Aorta (tissue), 5 donors: Measurements from ENCODE around the gene CHIA. TPM values are rescaled to one million over a fixed set of nuclear protein-coding genes. Genes with fewer than 3 reads are reported as not detected.
"Not testable (repeated sequence)": the region's sequence is repeated elsewhere in the genome, so short reads cannot be mapped to it uniquely, and the experiment has no call there.

ENCODE experiments used
- ATAC-seq: fragments of 200-7000 bp; cut with Tn5 transposase; one replicate; pipeline ENCODE4 v1.9.1; 2022; ENCODE audit warnings: moderate library complexity; ENCODE audit not compliant: low FRiP score
- DNase-seq, 2 donors: peaks; one replicate each; pipeline ENCODE4 v3.0.0-alpha.2; 2020
- H3K27ac ChIP-seq, 2 donors: one replicate each; pipeline ENCODE4 v1.5.1; 2013; ENCODE audit warnings: low read length in 2 of 2, mild to moderate bottlenecking in 2 of 2, moderate library complexity in 2 of 2, control low read depth in 1 of 2, inconsistent platforms in 1 of 2, low read depth in 1 of 2
- H3K27me3 ChIP-seq, 2 donors: one replicate each; pipeline ENCODE4 v1.6.1; 2013; ENCODE audit warnings: control low read depth in 1 of 2, low read length in 1 of 2, mild to moderate bottlenecking in 1 of 2, moderate library complexity in 1 of 2; ENCODE audit not compliant: insufficient read depth in 2 of 2, control insufficient read depth in 1 of 2
- H3K36me3 ChIP-seq, 2 donors: one replicate each; pipeline ENCODE4 v1.6.1; 2013; ENCODE audit warnings: control low read depth in 1 of 2, low read length in 1 of 2, mild to moderate bottlenecking in 1 of 2; ENCODE audit not compliant: insufficient read depth in 2 of 2, control insufficient read depth in 1 of 2
- H3K4me1 ChIP-seq, 2 donors: one replicate each; pipeline ENCODE4 v1.6.1; 2013; ENCODE audit warnings: low read length in 2 of 2, control low read depth in 1 of 2, mild to moderate bottlenecking in 1 of 2, moderate library complexity in 1 of 2; ENCODE audit not compliant: insufficient read depth in 2 of 2, control insufficient read depth in 1 of 2
- H3K4me3 ChIP-seq, 2 donors: one replicate each; pipeline ENCODE4 v1.5.1; 2013; ENCODE audit warnings: low read length in 2 of 2, control low read depth in 1 of 2, mild to moderate bottlenecking in 1 of 2
- H3K9me3 ChIP-seq: one replicate; pipeline ENCODE4 v1.6.1; 2013; ENCODE audit warnings: mild to moderate bottlenecking, low read length; ENCODE audit not compliant: control insufficient read depth
- WGBS, 2 donors: extraction: QIAGEN DNeasy Blood & Tissue Kit; methylation state at CpG; one replicate each; pipeline ENCODE4 v1.1.7; 2013; 5-methylcytosine and 5-hydroxymethylcytosine counted together
- intact Hi-C, 2 donors: fragments of 100-400 bp; cut with DNase I; formaldehyde crosslinking; loops; one replicate each; pipeline versions ENCODE4 v1.14.2 to v1.15.0; 2022
- polyA plus RNA-seq, 2 donors: library from polyadenylated mRNA; stranded (reverse); fragments of 200-250 nt; gene quantifications; one replicate each; pipeline ENCODE4 v1.2.3, GENCODE V29; 2013
- total RNA-seq, 2 donors: library from RNA; stranded (reverse); fragmentation: NEBNext Ultra II Directional; extraction: Animal tissue kit (Norgen Biotek cat#: 25700); gene quantifications; one replicate each; pipeline ENCODE4 v1.2.1, GENCODE V29; 2021
- donor health status: healthy with polysubstance abuse.
- donor health status: Bipolar disorder and iron deficiency.
- donor health status: DM: no; HTN: no; CAD: no.
- donor health status: DM: no; HTN: no; CAD: no.
- donor health status: DM: yes; HTN: yes; CAD: no.

The CHIA gene
- total and polyA plus RNA-seq, 4 donors, result 0.28 TPM; not detected in 3

GRCh38 chr1:111294390-111294789 is 3.7 kb downstream of the CHIA start:
- no peak overlapping the region for H3K4me3 ChIP-seq
- no peaks in the 10 kb centered on the region for H3K36me3 ChIP-seq
- peaks cover 2% of the 10 kb centered on the region for H3K9me3 ChIP-seq
- no peaks in the 10 kb centered on the region for H3K4me1 ChIP-seq
- no peak overlapping the region for H3K27ac ChIP-seq
- H3K27me3 ChIP-seq, result no peaks in the 10 kb centered on the region
- no peak for ATAC-seq
- intact Hi-C loops, result no loop called here
- DNase-seq, result no peak

GRCh38 chr1:111302374-111302773 is 11.7 kb downstream of the CHIA start:
- WGBS, 2 donors, result 80 to 81% methylated on average over 3 of the region's 3 CpGs
- no peak for DNase-seq
- Histone ChIP-seq H3K4me1 (no peaks in the 10 kb centered on the region), H3K27ac (no peak overlapping the region), H3K9me3 (peaks cover 2% of the 10 kb centered on the region), H3K36me3 (no peaks in the 10 kb centered on the region), H3K27me3 (peaks cover 0 to 1% of the 10 kb centered on the region in 2 donors), H3K4me3 (no peak overlapping the region)
- intact Hi-C loops, result no loop called here
- ATAC-seq, result no peak

DNA sequence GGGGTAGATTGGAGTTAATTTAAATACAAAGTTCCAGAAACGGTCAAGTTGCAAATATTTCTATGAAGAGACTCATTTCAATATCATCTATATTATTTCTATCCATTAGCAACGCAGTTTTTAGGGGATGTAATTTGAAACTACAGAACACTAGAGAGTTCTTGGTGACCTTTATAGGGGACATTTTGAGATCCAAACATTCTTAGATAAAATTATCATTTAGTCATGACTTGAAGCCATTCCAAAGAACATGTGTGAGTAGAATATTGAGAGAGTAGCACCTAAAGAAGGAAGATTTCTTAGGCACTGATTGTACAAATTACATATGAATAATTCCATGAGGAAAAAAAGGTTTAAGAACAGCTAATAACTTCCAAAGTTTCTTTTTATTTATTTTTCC is 19.0 kb downstream of the CHIA start:
- DNase-seq (no peak), ATAC-seq (no peak)
- H3K4me1 ChIP-seq, result no peaks in the 10 kb centered on the region
- H3K36me3 ChIP-seq, result no peaks in the 10 kb centered on the region
- no peak overlapping the region for H3K4me3 ChIP-seq
- intact Hi-C loops, result no loop called here
- H3K27ac ChIP-seq, result no peak overlapping the region
- H3K27me3 ChIP-seq, result peaks cover 0 to 1% of the 10 kb centered on the region in 2 donors
- peaks cover 2% of the 10 kb centered on the region for H3K9me3 ChIP-seq
- 38 to 65% methylated on average over 2 of the region's 2 CpGs for WGBS, 2 donors

DNA sequence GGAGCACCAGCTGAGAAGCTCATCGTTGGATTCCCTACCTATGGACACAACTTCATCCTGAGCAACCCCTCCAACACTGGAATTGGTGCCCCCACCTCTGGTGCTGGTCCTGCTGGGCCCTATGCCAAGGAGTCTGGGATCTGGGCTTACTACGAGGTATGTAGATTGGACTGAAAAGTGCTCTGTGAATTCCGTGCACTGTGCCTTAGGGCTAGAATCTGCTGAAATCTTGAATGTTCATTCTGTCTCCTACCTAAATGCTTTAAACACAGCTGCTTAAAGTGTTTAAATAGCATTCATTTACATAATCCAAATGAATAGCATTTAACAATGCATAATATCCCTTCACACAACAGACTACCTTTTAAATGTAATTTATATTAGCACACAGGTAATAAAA is 27.9 kb downstream of the CHIA start:
- Histone ChIP-seq H3K4me1 (no peaks in the 10 kb centered on the region), H3K27ac (no peak overlapping the region), H3K4me3 (no peak overlapping the region), H3K9me3 (no peaks in the 10 kb centered on the region), H3K27me3 (peaks cover 0 to 2% of the 10 kb centered on the region in 2 donors), H3K36me3 (no peaks in the 10 kb centered on the region)
- no peak for DNase-seq
- intact Hi-C loops, result no loop called here
- 56 to 63% methylated on average over 3 of the region's 3 CpGs for WGBS, 2 donors
- no peak for ATAC-seq

DNA sequence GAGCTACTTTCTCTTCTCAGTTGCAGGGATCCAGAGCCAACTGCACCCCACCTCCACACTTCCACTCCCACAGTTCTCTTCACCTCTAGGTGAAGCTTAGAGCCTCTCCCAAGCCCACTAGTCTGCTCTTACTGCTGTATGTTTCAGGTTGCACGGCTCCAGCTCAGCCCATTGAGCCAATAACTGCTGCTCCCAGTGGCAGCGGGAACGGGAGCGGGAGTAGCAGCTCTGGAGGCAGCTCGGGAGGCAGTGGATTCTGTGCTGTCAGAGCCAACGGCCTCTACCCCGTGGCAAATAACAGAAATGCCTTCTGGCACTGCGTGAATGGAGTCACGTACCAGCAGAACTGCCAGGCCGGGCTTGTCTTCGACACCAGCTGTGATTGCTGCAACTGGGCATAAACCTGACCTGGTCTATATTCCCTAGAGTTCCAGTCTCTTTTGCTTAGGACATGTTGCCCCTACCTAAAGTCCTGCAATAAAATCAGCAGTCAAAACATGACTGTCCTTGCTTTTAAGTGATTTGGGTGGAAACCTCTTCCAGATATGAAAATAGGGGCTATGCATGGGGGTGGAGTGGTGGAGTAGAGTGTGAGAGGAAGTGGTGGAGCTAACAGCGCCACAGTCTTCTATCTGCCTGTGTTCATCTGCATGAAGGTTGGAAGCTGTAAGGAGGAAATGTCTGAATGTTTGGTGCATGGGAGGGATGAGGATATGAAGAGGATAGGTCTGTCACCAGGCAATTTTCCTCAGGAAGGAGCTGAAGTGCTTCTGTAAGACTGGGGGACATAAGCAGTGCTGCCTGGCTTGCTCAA is 29.6 kb downstream of the CHIA start:
- DNase-seq, result no peak

DNA sequence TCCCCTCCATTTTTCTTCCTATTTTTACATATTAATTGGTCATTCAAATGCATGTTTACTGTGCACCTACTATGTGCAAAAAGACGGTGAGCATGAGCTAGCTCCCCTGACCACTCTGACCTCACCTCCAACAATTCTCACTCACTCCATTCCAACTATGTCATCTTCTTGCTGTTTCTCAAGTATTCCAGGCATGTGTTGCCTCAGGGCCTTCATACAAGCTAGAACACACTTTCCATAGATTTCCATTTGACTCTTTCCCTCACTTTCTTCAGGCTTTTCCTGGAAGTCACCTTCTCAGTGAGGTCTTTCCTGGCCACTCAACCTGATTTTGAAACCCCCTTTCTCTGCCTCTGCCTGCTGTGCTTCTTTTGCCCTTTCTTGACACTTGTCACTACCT is 32.6 kb downstream of the CHIA start:
- Histone ChIP-seq H3K4me1 (no peaks in the 10 kb centered on the region), H3K9me3 (no peaks in the 10 kb centered on the region), H3K27ac (no peak overlapping the region), H3K36me3 (no peaks in the 10 kb centered on the region), H3K27me3 (peaks cover 0 to 2% of the 10 kb centered on the region in 2 donors), H3K4me3 (no peak overlapping the region)
- ATAC-seq (no peak), DNase-seq (no peak)
- intact Hi-C loops, result no loop called here
- WGBS, 2 donors, result 73 to 79% methylated on average over 1 of the region's 1 CpG

More for the DNA sequence above, 29.6 kb downstream of the CHIA start:
- intact Hi-C loops, result no loop called here
- Histone ChIP-seq H3K36me3 (no peaks in the 10 kb centered on the region), H3K27ac (no peak overlapping the region), H3K9me3 (no peaks in the 10 kb centered on the region), H3K4me3 (no peak overlapping the region), H3K4me1 (no peaks in the 10 kb centered on the region), H3K27me3 (peaks cover 0 to 2% of the 10 kb centered on the region in 2 donors)
- ATAC-seq, result no peak
- WGBS, 2 donors, result 69 to 77% methylated on average over 12 of the region's 12 CpGs

GRCh38 chr1:111332190-111332589 is 41.5 kb downstream of the CHIA start:
- Histone ChIP-seq H3K27me3 (peaks cover 0 to 2% of the 10 kb centered on the region in 2 donors), H3K4me3 (no peak overlapping the region), H3K27ac (no peak overlapping the region), H3K36me3 (no peaks in the 10 kb centered on the region), H3K9me3 (peaks cover 6% of the 10 kb centered on the region), H3K4me1 (no peaks in the 10 kb centered on the region)
- WGBS, 2 donors, result 75% methylated on average over 1 of the region's 1 CpG
- DNase-seq, result no peak
- intact Hi-C loops, result no loop called here
- ATAC-seq, result no peak

DNA sequence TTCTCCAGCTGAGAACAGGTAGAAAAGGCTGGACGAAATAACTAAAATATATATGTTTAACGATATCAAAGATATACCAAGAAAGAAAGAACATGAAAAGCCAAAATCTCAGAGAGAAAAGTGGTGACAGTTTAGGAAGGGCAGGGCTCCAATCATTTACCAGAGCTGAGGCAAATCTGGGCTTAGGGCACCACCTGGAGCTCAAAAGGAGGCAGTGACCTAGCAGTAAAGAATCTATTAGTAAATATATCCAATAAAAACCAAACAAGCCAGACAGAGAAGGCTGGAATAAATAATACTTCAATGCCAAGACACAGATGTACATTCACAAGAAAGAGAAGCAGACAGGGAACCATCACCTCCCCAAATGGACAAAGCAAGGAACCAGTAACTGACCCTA is 43.5 kb downstream of the CHIA start:
- Histone ChIP-seq H3K4me3 (no peak overlapping the region), H3K27me3 (peaks cover 0 to 2% of the 10 kb centered on the region in 2 donors), H3K9me3 (peaks cover 6% of the 10 kb centered on the region), H3K4me1 (no peaks in the 10 kb centered on the region), H3K36me3 (no peaks in the 10 kb centered on the region), H3K27ac (no peak overlapping the region)
- DNase-seq (no peak), ATAC-seq (no peak)
- intact Hi-C loops, result no loop called here
- WGBS, 2 donors, result 43 to 66% methylated on average over 2 of the region's 2 CpGs

GRCh38 chr1:111335214-111335877 is 44.7 kb downstream of the CHIA start:
- H3K4me3 ChIP-seq, ATAC-seq, H3K9me3 ChIP-seq, H3K27ac ChIP-seq, H3K27me3 ChIP-seq, H3K36me3 ChIP-seq, H3K4me1 ChIP-seq, DNase-seq, intact Hi-C loops: not testable (repeated sequence)
- WGBS, 2 donors, result 84 to 87% methylated on average over 14 to 15 of the region's 15 CpGs
